GM21825 (cell line): ENCODE results near the gene BBX.

Experiments
- ATAC-seq: cut with Tn5 transposase; IDR thresholded peaks from one replicate; pipeline ENCODE4 v1.9.1; 2021; ENCODE audit warnings: mild to moderate bottlenecking, moderate library complexity; ENCODE audit not compliant: unreplicated experiment

The BBX gene

DNA sequence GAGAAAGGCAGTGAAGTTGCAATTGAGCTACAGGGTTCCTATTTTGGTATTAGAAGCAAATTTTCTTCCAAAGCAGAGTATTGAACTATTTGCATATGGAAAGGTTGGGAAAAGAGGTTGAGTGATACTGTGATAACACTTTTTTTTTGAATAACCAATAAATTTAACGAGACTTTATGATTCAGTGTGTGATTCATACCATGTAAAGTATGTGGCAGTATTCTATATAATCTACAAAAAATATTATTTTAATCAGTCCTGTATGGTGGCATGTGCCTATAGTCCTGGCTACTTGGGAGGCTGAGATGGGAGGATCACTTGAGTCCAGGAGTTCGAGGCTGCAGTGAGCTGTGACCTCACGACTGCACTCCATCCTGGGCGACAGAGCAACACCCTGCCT is 206.9 kb downstream of the BBX start:
- no peak for ATAC-seq

DNA sequence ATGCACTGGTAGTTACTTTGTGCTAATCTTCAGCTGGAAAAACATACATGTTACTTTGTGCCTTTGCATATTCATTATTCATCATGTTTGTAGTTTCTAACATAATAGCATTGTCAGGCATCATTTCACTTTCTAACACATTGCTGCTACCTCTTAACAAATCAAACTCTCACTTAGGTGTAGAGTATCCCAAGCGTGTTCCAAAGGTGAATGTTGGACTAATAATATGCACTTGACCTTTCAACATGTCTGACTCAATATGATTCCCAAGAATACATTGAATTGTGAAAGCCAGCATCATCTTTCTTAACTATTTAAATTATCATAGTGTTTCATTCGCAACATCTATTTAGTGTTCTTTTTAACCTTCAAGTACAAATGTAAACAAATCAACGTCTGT is 211.6 kb downstream of the BBX start:
- ATAC-seq: no peak

DNA sequence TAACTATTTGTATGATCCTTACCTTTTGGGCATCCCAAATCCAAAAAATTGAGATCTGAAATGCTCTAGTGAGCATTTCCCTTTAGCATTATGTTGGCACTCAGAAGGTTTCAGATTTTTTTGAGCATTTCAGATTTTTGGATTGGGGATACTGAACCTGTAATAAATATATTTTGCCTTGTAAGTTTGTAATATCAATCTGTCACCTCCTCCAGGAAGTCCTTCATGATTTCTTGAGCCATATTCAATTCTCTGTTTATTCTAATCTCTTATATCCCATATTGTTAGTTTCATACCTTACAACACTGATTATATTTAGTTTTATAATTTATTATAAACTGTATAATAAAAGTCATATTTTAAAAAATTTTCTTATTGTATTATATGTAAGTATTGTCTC is 215.2 kb downstream of the BBX start:
- no peak for ATAC-seq

DNA sequence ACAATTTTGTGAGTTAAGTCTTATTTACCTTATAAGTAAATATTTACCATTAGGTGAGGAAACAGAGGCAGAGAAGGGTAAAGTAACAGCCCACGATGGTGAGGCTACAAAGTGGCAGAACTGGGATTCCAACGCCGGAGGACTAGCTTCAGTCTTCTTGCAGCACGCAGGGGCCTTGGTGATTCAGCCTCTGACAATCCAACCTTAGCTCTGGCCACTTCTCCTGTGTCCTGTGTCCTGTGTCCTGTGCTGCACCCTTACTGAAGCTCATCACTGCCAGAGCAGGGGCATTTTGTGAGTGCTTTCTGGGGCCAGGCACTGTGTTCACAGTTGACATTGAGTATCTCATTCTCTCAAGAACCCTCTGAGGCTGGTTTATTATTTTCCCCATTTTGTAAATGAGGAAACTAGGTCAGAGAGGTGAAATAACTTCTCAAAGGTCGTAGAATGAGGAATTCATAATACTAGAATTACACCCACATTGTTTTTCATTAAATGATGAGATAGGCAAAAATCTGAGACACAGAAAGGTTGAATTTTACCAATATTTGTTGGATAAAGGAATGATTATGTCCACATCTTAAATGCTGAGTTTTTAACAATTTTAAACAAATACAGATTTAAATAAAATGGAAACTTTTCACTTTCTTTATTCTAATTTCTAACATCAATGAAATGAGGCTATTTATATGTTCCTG is 215.9 kb downstream of the BBX start:
- no peak for ATAC-seq

DNA sequence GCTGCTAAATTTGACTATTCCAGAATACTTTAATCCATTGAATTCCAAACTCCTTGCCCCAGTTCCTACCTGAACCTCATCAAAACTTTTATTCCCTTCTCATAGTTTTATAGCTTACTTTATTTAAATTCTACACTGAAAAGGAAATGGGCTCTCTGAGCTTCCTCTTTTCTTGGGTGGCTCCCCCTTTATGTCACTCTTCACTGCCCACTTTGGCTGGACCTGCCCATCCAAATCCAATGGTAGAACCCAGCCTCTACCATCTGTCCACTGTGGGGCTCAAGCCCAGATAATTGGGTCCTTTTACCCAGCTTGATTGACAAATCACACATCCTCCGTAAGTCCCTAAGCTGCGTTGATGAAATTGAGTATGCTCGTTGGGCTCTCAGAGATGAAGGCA is 216.5 kb downstream of the BBX start:
- ATAC-seq: no peak

DNA sequence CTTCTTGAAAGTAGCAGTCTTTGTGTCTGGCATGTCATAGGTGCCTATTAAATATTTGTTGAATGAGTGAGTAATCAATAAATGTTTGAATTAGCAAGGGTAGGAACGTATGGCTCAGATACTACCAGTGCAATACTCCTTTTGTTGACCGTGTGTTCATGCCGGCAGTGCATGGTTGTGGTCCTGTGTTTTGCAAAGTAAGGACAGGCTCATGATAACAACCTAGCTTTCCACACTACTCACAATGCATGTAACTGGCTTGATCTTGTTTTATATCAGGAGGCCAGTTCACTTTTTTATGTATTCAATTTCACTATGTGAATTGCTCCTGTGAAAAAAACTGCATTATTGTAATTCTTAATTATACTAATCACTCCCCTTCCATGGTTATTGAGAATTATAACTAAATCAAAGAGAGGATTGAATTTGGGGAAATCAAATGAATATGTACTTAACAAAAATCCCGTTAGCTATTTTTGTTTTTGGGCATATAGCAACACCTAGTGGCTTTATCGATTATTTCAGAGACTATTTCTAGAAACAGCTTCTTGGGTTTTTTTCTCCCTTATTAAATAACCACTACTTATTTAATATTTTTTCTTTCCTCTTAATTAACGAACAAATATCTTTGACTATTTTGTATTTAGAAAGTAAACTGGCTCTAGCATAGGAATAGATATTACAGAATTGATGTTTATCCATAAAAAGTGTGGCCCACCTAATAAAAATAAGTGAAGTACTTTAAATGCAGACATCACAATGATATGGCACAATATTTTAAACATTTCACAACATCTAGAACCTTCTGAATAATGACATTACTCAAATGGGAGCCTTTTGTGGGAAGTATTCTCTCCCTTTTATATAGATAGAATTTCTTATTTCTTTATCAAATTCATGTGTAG is 218.5 kb downstream of the BBX start:
- no peak for ATAC-seq

DNA sequence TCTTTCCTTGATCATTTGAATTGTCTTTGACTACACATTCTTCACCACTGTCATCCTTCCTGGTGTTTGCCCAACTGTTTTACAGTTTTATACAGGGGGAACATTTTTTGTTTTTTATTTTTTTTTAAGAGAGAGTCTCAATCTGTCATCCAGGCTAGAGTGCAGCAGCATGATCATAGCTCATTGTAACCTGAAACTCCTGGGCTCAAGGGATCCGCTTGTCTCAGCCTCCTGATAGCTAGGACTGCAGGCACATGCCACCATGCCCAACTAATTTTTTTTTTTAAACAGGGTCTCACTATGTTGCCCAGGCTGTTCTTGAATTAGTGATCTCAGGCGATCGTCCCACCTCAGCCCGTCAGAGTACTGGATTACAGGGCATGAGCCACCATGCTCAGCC is 222.6 kb downstream of the BBX start:
- no peak for ATAC-seq

DNA sequence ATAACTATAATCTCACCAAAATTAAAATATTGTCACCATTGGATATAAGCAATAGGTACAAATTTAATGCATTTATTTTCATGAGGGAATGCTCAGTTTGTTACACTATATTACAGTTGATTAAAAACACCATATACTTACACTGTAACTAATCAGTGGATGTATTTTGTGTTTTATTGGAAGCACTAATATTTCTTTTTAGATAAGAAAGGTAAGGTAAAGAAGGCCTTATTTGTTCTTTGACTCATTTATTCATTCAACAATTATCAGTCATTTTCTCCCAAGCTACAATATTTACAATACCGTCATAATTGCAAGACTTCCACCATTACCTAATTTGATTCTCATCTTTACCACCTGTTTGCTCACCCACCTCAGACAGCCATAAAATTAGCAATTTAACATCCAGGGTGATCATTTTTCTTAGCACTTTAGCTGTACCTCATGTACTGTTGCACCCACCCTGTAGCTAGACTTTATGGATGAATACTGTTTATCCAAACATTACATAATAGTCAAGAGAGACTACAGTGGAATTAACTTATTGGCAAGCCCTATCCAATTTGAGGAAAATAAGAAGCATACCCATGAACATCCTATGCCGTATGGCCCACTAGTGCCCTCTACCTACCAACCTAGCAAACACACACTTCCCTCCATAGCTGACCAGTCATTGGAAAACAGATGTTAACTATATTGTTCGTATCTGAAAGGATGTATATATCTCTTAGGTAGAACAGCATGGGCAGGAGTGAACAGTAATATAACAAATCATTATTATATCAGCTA is 229.6 kb downstream of the BBX start:
- ATAC-seq: no peak

DNA sequence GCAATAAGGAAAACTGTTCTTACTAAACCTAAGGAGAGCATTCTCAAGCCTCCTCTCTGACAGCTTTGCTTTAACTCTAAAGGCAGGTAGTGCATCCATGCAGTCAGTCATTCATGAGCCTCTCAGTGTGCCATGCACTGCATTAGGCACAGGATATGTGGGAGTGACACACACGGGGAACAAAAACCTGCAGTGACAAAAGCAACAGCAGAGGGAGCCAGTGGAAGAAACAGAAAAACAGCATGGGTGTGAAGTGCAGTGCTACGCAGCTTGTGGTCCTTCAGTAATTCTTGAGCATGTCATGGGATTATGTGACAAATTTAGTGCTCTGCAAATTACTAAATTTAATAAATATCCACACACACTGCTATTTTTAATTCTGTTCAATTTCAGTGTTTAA is 230.7 kb downstream of the BBX start:
- ATAC-seq: peak; percentile 58

DNA sequence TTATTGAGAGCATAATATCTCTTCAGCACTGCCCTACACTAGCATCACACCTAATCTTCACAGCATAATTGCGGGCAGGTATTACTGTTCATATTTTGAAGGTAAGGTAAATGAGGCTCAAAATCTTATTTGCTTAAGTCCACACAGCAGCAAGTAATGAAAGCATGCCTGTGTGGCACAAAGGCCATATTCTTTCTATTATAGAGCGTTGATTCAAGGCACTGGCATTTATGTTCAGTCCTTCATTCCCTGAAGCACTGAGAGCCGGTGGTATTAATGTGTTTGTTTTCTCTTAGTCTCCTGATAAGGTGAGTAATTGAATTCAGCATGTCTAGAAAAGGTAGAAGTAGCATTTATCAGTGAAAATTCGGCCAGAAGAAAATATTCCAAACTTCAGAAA is 231.2 kb downstream of the BBX start:
- ATAC-seq: no peak

DNA sequence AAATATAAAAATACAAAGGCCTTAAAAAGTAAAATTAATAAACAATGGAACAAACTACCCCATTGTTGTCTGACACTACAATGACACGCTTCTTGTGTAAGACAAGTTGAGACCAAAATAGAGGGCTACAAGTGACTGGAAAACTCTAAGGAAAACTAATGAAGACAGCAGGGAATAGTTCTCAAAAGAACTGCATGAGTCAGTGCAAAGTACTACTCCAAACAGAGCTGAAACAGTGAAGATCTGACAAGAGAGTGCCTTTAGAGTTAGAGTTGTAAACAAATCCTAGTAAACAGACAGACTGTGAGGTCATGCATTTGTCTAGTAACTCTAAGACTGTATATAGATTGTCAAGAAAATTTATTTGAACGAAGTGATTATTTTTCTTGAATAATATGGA is 233.9 kb downstream of the BBX start:
- no peak for ATAC-seq

DNA sequence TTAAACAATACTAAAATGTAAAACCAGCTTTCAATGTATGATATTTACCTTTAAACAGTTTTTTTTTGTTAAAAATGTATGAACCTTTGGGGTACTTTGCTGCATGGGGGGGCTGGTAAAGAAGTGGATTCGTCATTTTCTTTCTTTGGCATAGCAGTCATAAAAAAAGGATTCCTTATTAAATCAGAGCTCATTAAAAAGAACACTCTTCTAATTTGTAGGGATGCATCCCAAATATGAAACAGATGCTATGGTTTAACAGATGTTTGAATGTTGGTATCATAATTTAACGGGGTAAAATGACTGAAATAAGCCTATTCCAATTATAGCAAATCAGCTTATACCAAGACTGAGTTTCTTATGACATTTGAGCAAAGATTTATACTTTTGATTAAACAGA is 234.4 kb downstream of the BBX start:
- ATAC-seq: no peak

DNA sequence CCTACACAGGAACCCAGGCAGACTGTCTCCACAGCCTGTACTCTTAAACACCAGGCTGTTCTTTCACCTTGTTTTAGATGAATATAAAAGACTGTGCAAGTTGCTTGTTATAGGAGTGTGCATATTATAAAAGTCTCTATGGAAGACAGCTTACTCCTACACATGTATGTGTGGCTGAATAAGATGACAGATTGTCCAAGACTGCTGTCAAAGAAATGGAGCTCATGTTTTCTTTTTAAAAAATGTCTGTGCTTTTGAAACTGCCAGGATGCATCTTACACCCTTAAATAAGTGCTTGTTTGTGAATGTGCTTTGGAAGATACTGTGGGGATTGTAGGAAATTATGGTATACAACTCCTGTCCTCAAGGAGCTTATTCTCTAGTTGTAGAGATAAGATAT is 237.4 kb downstream of the BBX start:
- ATAC-seq: no peak

DNA sequence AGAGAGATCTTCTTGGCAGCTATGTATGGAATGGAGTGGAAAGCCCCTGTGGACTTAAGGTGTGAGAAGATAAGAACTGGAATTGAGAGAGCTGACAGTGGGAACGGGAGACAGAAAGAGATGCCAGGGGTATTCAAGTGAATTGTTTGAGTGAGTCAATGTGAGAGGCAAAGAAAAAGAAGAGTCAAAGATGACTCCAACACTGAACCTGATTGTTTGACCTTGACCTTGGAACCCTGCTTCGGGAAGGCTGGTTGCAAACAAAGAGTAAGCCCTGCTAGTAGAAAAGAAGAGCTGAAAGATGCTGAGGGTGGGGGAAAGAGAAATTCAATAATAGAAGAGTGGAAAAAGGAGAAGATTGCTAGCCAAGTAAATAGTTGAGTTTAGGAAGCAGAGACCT is 238.6 kb downstream of the BBX start:
- no peak for ATAC-seq

DNA sequence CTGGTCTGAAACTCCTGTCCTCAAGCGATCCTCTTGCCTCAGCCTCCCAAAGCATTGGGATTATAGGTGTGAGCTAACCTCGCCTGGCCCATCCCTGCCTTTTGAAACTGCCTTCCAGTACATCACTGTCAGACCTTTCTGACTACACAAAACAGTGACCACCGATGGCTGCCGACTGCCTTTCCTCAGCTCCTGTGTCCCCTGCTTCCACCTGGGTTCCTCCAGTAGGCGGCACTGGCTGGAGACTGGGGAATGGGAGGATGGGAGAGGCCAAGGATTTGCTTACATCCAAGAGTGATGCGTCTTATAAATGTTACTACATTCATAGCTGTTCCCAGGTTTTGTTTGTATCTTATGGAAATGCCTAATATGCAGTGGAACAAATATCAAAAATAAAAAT is 242.8 kb downstream of the BBX start:
- no peak for ATAC-seq

DNA sequence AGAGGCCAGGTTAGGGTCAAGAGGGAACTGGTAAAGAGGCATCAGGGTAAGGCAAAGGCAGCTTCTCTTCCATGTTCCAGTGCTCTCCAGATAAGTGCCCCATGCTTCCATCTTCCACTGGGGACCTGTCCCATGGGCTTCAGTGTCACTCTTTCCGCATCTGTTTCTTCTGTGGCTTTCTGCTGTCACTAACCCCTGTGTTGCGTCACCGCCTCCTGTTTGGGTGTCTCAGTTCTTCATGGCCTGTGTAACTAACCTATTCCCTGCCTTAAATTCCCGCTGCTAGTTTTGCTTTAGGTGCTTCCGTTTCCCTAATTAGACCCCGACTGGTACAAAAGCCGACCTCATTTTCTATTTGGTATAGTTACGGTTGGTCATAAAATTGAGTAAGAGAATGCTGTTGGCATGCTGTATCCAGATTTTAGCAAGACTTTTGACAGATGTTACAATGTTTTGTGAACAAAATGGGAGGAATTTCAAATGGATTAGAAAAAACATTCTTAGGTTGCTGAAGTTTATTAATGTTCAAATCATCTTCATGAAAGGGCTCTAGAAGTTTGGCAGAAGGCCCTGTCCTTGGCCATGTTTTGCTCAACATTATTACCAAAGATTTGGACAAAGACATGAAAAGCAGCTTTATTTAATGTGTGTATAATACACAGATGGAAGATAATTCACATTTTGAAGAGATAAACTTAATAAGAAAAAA is 245.3 kb downstream of the BBX start:
- ATAC-seq: no peak

DNA sequence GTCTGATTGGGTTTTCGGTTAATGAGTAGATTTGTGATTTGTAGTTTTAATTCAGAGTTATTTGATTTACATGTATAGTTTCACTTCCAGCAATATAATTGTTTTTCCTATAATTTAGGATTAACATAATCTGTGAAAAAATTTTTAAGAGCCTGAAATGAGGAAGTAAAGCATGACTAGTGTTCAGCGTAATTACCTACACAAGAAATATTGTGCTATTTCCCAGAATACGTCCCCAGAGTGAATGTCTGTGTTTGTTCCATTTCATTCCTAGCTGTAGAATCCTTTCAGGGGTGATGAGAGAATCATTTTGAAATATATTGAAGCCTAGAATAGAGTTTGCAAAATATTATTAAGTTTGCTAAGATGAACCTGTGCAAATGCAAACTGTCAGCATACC is 247.1 kb downstream of the BBX start:
- no peak for ATAC-seq

DNA sequence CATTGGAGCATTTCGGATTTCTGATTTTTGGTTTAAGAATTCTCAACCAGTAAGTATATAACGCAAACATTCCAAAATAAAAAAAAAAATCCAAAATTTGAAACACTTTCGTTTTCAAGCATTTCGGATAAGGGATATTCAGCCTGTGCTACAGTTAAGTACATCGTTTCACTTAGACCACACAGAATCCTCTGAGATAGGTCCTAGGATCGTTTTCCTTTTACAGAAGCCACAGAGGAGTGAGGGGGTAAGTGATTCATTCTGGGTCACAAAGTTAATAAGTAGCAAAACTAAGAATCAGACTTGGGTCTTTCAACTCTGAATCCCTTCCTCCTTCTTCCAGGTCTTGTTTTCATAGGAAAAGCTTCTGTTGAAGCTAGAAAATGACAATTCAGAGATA is 249.3 kb downstream of the BBX start:
- no peak for ATAC-seq

DNA sequence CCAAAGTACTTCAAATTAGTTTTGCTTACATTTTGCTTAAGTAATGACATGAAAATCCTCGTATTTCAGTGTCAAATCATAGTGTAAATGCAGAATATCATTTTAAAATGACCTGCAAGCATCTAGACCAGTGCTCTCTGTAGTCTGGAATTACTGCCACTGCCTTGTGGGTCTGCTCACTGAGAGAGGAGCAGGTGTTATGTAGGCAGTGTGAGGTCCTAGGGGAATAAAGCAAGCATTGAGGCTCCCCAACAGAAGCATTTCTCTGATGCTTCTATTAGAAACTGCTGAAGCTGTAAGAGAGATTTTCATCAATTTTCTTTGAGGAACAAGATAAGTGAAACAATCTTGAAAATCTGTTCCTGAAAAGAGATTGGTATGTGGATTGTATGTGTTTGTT is 253.2 kb downstream of the BBX start:
- ATAC-seq: no peak

DNA sequence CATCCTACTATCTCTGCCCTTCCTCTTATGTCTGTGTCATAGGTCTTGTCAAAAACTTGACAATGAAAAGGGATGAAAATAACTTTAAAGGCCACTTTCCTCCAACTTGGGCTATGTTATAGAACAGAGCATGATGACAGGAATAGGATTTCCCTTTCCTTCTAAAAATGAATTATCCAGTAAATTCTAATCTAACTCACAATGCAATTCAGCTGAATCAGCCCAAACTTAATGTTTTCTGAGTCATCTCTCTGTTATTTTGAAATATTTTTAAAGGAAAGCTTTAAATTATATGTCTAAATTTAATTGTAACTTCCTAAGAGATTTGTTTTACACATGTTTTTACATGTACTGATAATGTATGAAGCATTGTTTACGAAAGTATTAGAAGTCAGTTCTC is 258.5 kb downstream of the BBX start:
- ATAC-seq: no peak

DNA sequence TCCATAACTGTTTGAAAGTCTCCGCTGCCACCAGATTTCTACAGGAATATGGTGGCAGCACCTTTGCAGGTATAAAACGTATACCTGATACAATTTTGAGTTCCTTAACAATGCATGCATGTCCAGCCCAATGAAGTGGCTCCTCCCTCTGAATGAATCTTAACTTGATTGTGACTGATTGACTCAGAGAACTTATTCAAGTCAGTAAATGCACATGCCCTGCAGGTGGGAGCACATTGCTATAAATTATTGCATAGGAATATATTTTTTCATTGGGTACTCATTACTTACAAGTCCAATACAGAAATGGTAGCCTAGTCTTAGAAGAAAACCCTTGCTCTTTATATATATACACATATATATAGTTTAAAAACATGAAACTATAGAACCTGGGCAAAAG is 259.3 kb downstream of the BBX start:
- no peak for ATAC-seq
